Loucy (cell line): ENCODE data around the gene VSX2.

ENCODE experiments used
- H2AFZ ChIP-seq: fragments of 200-600 bp; sonication (generic); 2 replicates; pipeline ENCODE4 v1.6.0; 2016; ENCODE audit warnings: antibody characterized with exemption, mild to moderate bottlenecking, low read length, moderate library complexity
- H3F3A ChIP-seq: fragments of 200-600 bp; 2 replicates; pipeline ENCODE4 v1.6.0; 2016; ENCODE audit warnings: antibody characterized with exemption, low read depth, mild to moderate bottlenecking
- H3K27me3 ChIP-seq: fragments of 200-600 bp; sonication (generic); 2 replicates; pipeline ENCODE4 v1.6.1; 2014; ENCODE audit warnings: low read length, mild to moderate bottlenecking; ENCODE audit not compliant: insufficient read depth, poor library complexity, severe bottlenecking
- H3K36me3 ChIP-seq: fragments of 200-600 bp; sonication (generic); 2 replicates; pipeline ENCODE4 v1.6.1; 2016; ENCODE audit warnings: low read length; ENCODE audit not compliant: insufficient read depth
- H3K4me1 ChIP-seq: fragments of 200-600 bp; sonication (generic); 2 replicates; pipeline ENCODE4 v1.5.1; 2014; ENCODE audit warnings: low read length, mild to moderate bottlenecking; ENCODE audit not compliant: insufficient read depth, poor library complexity, severe bottlenecking
- H3K4me2 ChIP-seq: fragments of 200-600 bp; sonication (generic); 2 replicates; pipeline ENCODE4 v1.6.0; 2014; ENCODE audit warnings: antibody characterized with exemption, low read length, low read depth, mild to moderate bottlenecking; ENCODE audit not compliant: poor library complexity, severe bottlenecking
- H3K4me3 ChIP-seq: fragments of 200-600 bp; sonication (generic); 2 replicates; pipeline ENCODE4 v1.5.1; 2014; ENCODE audit warnings: low read length, mild to moderate bottlenecking, mixed read lengths; ENCODE audit not compliant: poor library complexity, severe bottlenecking
- H3K79me2 ChIP-seq: fragments of 200-600 bp; sonication (generic); 2 replicates; pipeline ENCODE4 v1.6.1; 2014; ENCODE audit warnings: low read length; ENCODE audit not compliant: insufficient read depth
- H3K9ac ChIP-seq: fragments of 200-600 bp; sonication (generic); 2 replicates; pipeline ENCODE4 v1.6.0; 2014; ENCODE audit warnings: mild to moderate bottlenecking, low read depth, low read length, moderate library complexity; ENCODE audit not compliant: poor library complexity, severe bottlenecking
- H3K9me2 ChIP-seq: fragments of 200-600 bp; sonication (generic); replicated peaks from 2 replicates; pipeline ENCODE4 v1.6.1; 2016; ENCODE audit warnings: low read depth, low read length, mixed read lengths
- H3K9me3 ChIP-seq: fragments of 200-600 bp; sonication (generic); 2 replicates; pipeline ENCODE4 v1.6.1; 2014; ENCODE audit warnings: mild to moderate bottlenecking, antibody characterized with exemption, low read length, low read depth; ENCODE audit not compliant: insufficient read depth
- H4K20me1 ChIP-seq: fragments of 200-600 bp; sonication (generic); 2 replicates; pipeline ENCODE4 v1.6.0; 2014; ENCODE audit warnings: antibody characterized with exemption, low read length, mild to moderate bottlenecking; ENCODE audit not compliant: insufficient read depth, poor library complexity, severe bottlenecking
- EZH2phosphoT487 ChIP-seq: fragments of 200-600 bp; IDR thresholded peaks from 2 replicates; pipeline ENCODE4 v1.6.1; 2018; ENCODE audit warnings: antibody characterized with exemption, mild to moderate bottlenecking, moderate library complexity, borderline replicate concordance
- TF ChIP-seq, protein P1 (sequence below): fragments of 200-600 bp; sonication (generic); conservative IDR thresholded peaks from 2 replicates; pipeline ENCODE4 v1.5.1; 2014; ENCODE audit warnings: mild to moderate bottlenecking, antibody characterized with exemption, low read length

The VSX2 gene

DNA sequence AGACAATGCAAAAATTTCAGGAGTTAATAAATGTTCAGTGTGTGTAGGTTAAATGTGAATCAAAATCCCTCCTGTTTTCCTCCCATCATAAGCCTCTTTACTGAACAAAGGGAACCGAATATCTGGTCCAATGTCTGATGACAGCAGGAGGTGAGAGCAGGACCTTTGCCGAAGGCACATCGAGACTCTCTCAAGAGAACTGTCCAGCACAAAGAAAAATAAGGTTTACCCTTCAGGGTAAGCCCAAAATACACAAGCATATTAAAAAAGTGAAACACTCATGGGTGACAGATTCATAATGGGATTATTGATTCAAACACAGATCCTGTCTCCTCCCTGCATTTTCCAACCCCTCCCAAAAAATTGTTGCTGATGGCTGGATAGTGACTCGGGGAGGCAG is 4.2 kb upstream of the VSX2 start:
- Histone ChIP-seq H3K9me3 (no peaks in the 10 kb centered on the region), H3K9ac (no peak overlapping the region), H3K36me3 (no peaks in the 10 kb centered on the region), H2AFZ (no peak overlapping the region), H4K20me1 (no peaks in the 10 kb centered on the region), H3K4me3 (no peak overlapping the region), H3K4me1 (no peaks in the 10 kb centered on the region), H3K9me2 (no peaks in the 10 kb centered on the region), H3K4me2 (no peak overlapping the region), H3F3A (no peaks in the 10 kb centered on the region), H3K79me2 (no peaks in the 10 kb centered on the region), H3K27me3 (no peaks in the 10 kb centered on the region)
- no peak for TF ChIP-seq EZH2phosphoT487
- TF ChIP-seq, protein P1, sequence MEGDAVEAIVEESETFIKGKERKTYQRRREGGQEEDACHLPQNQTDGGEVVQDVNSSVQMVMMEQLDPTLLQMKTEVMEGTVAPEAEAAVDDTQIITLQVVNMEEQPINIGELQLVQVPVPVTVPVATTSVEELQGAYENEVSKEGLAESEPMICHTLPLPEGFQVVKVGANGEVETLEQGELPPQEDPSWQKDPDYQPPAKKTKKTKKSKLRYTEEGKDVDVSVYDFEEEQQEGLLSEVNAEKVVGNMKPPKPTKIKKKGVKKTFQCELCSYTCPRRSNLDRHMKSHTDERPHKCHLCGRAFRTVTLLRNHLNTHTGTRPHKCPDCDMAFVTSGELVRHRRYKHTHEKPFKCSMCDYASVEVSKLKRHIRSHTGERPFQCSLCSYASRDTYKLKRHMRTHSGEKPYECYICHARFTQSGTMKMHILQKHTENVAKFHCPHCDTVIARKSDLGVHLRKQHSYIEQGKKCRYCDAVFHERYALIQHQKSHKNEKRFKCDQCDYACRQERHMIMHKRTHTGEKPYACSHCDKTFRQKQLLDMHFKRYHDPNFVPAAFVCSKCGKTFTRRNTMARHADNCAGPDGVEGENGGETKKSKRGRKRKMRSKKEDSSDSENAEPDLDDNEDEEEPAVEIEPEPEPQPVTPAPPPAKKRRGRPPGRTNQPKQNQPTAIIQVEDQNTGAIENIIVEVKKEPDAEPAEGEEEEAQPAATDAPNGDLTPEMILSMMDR: no peak

- H3K4me3 ChIP-seq: no peak overlapping the region
- H3K4me1 ChIP-seq: no peaks in the 10 kb centered on the region
- no peak overlapping the region for H2AFZ ChIP-seq
- H4K20me1 ChIP-seq: no peaks in the 10 kb centered on the region
- H3F3A ChIP-seq: no peaks in the 10 kb centered on the region
- H3K36me3 ChIP-seq: no peaks in the 10 kb centered on the region
- TF ChIP-seq, protein P1: no peak
- no peak for TF ChIP-seq EZH2phosphoT487
- H3K79me2 ChIP-seq: no peaks in the 10 kb centered on the region
- H3K4me2 ChIP-seq: no peak overlapping the region
- H3K9me3 ChIP-seq: no peaks in the 10 kb centered on the region
- H3K9ac ChIP-seq: no peak overlapping the region
- no peaks in the 10 kb centered on the region for H3K9me2 ChIP-seq
- H3K27me3 ChIP-seq: no peaks in the 10 kb centered on the region
Measured at GRCh38 chr14:74237441-74237840, 1.8 kb upstream of the VSX2 start.

- no peak for TF ChIP-seq EZH2phosphoT487
- TF ChIP-seq, protein P1: no peak
- no peaks in the 10 kb centered on the region for H4K20me1 ChIP-seq
- H3K27me3 ChIP-seq: no peaks in the 10 kb centered on the region
- no peak overlapping the region for H3K9ac ChIP-seq
- H3K4me2 ChIP-seq: no peak overlapping the region
- no peak overlapping the region for H3K4me3 ChIP-seq
- H3K9me2 ChIP-seq: no peaks in the 10 kb centered on the region
- H3K9me3 ChIP-seq: no peaks in the 10 kb centered on the region
- no peaks in the 10 kb centered on the region for H3K36me3 ChIP-seq
- no peaks in the 10 kb centered on the region for H3K79me2 ChIP-seq
- no peak overlapping the region for H2AFZ ChIP-seq
- no peaks in the 10 kb centered on the region for H3F3A ChIP-seq
- no peaks in the 10 kb centered on the region for H3K4me1 ChIP-seq
Measured at GRCh38 chr14:74239848-74240793, 872 bp downstream of the VSX2 start.
